HG03175 (cell line): ENCODE data around the gene MAPK8IP1.
A peak's percentile ranks its signal among the peaks of the same experiment; 100 is the strongest.

Experiments
- ATAC-seq: cut with Tn5 transposase; IDR thresholded peaks from one replicate; pipeline ENCODE4 v1.9.1; 2021; ENCODE audit warnings: mild to moderate bottlenecking, moderate library complexity; ENCODE audit not compliant: unreplicated experiment

Gene MAPK8IP1

GRCh38 chr11:45906965-45907611, 21.6 kb downstream of the MAPK8IP1 start, which contains the start of gene FREY1:
TSS of gene FREY1 (minus strand) at chr11:45907271. CDS start at chr11:45907245, 26 bp downstream.
- no peak for ATAC-seq

DNA sequence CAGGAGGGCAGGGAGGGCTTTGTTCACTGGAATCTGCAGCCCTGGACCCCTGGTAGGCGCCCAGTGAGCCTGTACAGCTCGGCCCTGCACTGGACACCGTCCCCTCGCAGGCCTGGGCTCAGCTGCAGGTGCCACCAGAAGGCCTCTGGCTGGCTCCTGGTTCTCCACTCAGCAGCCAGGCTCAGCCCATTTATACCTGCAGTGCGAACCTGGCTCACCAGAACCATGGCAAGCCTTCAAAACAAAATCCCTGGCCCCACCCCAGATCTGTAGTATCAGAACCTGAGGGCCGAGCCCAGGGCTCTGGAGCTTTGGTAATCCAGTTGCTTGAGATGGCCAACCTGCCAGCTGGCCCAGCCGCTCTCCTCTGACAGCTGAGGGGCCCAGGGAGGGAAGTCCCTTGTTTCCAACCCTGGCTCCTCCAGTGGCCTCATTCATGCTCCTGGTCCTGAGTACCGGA, 22.5 kb downstream of the MAPK8IP1 start:
- no peak for ATAC-seq

DNA sequence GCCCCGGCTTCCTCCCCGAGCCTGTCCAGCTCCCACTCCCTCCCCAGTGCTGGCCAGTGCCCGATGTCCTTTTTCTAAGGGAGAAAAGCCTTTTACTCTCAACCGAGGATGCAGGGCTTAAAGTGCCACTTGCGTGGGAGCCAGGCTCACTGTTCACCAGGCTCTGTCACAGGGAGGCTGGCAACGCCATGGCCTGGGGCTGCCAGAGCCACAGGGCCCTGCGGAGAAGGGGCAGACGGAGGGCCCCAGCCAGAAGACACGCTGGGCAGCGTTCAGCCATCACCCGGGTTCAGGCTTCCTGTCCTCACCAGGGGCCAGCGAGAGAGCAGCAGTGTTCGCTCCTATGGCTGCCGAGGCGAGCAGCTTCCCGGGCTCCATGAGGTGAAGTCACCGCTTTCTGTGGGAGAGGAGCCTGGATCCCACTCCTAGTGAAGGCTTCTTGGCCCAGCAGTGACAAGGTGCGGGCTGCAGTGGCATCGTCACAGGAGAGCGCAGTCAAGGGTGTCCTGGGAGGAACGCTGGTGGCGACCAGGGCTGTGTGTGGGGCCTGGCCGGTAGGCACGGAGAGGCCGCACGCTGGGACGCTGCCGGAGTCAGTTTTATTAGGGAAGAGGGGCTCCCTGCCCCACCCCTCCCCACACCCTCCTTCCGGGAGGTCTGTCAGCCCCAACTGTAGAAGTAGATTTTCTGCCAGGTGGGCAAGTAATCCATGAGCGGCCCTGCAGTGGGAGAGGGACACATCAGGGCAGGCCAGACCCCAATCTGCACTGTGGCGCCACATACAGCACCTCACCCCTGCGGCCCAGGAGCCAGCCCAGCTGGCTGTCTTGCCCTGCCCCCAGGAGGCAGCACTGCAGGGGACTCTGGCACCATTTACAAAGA, 24.4 kb downstream of the MAPK8IP1 start:
- ATAC-seq: no peak

DNA sequence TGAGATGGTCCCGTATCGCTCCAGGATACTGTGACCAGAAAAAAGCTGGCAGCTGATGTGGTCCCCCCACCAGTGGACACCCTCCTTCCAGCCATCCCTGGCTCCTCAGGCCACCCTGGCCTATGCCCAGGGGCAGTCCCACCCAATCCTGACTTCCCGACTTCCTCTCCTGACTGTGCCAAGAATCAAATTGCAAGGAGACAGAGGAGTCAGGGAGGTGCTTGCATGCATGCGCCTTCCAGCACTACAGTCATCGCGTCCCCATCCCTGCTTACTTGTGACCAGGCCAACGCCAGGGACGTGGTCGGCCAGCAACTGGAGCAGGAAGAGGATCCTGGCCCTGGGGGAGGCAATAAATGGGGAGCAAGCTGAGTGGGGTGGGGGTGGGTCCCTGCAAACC, 25.2 kb downstream of the MAPK8IP1 start:
- ATAC-seq: no peak

- no peak for ATAC-seq
These were observed 28.1 kb downstream of the MAPK8IP1 start for GRCh38 chr11:45913514-45913913.

GRCh38 chr11:45913942-45914635, 28.6 kb downstream of the MAPK8IP1 start:
- no peak for ATAC-seq

GRCh38 chr11:45915446-45915845, 30.0 kb downstream of the MAPK8IP1 start:
- no peak for ATAC-seq

DNA sequence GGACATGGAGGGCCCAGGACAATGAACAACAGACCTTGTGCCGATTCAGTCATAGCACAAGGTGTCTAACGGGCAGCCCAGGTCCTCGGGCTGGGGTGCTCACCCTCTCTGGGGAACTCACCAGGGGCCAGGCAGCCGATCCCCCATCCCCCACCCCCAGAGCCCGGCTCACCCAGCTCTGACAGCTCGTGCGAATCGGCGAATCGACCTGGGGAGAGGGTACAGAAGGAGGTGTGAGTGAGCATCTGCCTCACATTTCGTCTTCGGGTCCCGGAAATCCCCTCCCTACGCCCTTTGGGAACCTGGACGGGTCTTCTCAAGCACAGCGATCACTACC, 31.8 kb downstream of the MAPK8IP1 start:
- peak; percentile 0 for ATAC-seq

DNA sequence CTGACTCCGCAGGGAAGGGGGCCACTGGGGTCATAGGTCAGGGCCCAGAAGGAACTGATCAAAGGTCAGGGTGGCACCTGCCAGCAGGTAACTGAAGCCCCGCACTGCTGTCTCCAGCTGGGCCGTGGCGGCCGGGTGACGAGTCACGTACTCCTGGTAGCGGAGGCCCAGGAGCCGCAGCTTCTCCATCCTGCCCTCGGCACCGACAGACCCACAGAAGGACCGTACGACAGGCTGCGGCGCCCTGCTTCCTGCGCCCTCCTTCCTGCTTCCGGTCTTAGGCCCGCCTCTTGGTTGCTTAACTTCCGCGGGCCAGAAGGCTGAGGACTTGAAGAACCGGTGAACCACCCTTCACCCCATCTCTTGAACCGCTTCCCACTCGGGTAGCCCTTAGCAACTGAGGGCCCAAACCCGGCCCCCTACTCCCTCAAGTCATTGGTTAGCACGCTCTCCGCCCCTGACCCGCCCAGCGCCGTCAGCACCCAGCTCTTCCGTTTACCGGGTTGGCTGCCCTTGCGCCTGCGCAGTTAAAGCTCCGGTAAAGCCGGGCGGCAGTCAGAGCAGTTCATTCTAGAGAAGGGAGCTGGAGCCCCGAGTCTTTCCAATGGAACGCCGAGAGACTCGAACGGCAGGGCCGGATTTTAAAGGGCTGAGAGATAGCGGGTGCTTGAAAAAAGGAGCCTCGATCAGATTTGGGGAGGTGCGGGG, 32.3 kb downstream of the MAPK8IP1 start, which contains the start of gene PEX16:
Gene PEX16 (minus strand): TSS at position 255 of the 708 bp plus-strand sequence. CDS start 66 bp downstream, at position 189.
- peak; percentile 84 for ATAC-seq

- peak; percentile 32 for ATAC-seq
These were observed 33.0 kb downstream of the MAPK8IP1 start for GRCh38 chr11:45918331-45918941.

DNA sequence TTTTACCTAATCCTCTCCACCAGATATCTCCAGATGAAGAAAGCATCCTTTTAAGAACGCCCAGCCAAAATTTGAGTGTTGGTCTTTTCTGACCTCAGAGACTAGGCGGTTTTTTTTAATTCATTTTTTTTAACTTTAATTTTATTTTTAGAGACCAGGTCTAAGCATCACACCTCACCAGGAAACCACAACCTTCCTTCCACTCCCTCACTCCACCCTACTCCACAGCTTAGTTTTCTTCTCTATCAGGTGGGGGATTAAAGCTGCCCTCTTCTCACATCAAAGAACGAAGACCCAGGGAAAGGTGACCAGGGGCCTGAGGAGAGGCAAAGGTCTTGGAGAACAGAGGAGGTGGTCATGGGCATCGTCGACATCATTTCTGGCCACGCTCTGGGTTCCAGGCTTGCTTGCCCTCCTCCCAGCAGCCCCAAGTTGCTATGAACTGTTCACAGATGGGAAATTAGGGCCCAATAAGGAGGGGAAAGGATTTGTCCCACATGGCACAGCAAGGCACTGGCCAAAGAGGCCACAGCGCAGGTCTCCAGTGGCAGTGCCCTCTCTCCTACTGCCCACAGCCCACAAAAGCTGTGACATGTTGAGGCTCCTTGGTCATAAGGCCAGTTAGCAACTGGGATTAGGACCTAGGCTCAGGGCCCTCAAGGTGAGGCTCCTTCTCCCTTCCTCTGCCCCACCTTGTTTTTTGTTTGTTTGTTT, 33.7 kb downstream of the MAPK8IP1 start:
- no peak for ATAC-seq

GRCh38 chr11:45919806-45920530, 34.5 kb downstream of the MAPK8IP1 start:
- no peak for ATAC-seq

DNA sequence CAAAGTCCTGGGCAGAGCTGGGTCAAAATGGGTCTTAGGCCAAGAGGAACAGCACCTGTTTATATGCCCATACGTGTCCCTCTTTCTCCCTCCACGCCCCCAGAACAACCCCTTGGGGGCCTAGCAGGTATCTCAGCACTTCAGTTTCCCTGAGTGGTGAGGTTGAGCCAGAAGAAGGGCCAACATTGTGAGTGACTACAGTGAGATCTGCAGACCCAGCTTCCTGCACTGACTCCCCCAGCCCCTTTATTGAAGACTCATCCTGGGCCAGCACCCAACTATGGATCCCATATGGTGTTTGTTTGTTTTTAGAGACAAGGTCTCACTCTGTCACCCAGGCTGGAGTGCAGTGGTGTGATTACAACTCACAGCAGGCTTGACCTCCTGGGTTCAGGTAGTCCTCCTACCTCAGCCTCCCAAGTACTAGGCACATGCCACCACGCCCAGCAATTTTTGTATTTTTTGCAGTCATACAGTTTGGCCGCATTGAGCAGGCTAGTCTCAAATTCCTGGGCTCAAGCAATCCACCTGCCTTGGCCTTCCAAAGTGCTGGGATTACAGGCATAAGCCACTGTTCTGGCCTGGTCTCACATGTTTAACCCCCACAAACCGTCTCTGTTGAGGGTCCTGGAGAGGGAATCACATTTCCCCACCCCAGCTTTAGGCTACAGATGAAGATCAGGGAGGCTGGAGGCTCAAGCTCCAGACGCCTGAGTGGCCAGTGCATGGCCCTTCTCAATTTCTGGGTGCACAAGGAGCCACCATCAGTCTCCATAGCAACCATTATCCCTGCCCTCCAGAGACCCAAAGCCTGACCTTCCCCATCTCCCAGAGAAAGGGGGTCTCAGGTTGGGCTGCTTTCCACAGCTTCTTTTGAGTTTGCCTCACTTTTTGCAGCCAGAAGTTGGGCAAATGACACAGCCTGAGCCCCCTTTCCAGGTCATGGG, 35.4 kb downstream of the MAPK8IP1 start:
- ATAC-seq: no peak

DNA sequence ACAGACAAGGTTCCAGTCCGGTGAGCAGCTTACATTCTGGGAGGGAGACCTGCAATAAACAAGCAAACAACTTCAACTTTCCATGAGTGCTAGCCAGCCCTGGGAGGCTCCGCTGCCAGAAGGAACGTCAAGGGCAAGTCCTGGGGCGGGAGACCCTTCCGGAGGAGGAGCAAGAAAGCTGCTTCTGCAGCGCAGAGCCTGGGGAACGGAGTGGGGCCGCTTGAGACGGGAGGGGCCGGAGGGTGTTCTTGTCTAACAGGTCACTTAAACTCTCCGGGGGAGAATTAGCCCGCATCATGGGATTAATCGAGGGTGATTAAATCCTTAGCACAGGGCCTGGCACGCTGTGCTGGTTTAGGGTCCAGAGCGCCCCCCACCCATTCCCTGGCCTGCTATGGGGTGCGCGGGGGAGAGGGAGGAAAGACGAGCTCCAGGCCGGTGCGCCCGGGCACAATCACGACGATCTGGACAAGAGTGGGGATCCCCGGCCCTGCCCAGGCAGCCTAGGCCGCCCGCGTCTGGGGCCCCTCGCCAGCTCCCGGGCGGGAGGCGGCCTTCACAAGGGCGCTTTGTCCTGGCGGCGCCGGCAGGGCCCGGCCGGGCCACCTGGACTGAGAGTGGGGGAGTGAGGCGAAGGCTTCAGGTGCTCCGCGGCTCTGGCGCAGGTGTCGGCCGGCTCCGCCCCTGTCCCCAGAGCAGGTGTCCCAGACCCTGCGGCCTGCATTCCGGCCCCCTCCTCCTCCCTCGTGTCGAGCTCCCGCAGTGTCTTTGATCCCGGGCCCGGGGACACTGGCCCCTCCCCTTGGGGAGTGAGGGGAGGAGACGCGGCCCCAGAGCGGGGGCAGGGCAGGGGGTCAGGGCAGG, 36.3 kb downstream of the MAPK8IP1 start:
- no peak for ATAC-seq

DNA sequence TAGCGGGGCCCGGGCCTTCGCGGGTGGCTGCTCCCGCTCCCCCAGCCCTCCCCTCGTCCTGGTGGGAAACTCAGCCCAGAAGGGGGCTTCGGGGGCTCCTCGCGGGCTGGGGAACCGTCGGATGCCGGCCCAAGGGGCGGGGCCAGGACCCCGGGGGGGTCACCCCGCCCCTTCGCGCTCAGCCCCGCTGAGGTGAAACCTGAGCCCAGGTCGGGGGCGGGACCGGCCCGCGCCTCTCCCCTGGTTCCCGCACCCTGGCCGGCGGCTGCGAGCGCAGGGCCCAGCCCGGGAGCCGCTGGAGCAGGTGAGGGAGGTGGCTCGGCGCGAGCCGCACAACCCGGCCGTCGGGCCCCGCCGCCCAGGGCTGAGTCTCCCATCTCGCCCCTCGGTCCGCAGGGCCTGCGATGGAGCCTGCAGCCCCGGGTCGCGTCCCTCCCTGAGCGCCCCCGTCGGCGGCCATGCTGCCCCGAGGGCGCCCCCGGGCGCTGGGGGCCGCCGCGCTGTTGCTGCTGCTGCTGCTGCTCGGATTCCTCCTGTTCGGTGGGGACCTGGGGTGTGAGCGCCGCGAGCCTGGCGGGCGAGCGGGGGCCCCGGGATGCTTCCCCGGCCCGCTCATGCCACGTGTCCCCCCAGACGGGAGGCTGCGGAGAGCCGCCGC, 37.1 kb downstream of the MAPK8IP1 start, which contains the start of gene LARGE2:
Gene LARGE2 (plus strand): TSS at position 232 of the 658 bp plus-strand sequence. CDS start 227 bp downstream, at position 459.
- ATAC-seq: no peak
